HepG2 (cell line): ENCODE data around the gene ENDOG. TPM values are rescaled to one million over a fixed set of nuclear protein-coding genes. Genes with fewer than 3 reads are reported as not detected.

Source experiments
- CAMTA2 ChIP-seq: sonication (generic); formaldehyde crosslinking; IDR thresholded peaks from 2 replicates; pipeline ENCODE4 v1.4.0; 2020; ENCODE audit warnings: mild to moderate bottlenecking, missing genetic modification reagents, borderline replicate concordance
- ERF ChIP-seq: IDR thresholded peaks from 2 replicates; pipeline ENCODE4 v1.6.1; 2018; ENCODE audit warnings: missing biosample characterization, missing genetic modification reagents
- MYNN ChIP-seq: sonication (generic); formaldehyde crosslinking; IDR thresholded peaks from 2 replicates; pipeline ENCODE4 v1.4.0; 2020; ENCODE audit warnings: mild to moderate bottlenecking, low read depth, missing genetic modification reagents
- NCOR1 ChIP-seq: fragments of 200-600 bp; sonication (generic); IDR thresholded peaks from 2 replicates; pipeline ENCODE4 v1.7.0; 2017; ENCODE audit warnings: antibody characterized with exemption, low read length, borderline replicate concordance
- NKX3-1 ChIP-seq: sonication (generic); formaldehyde crosslinking; IDR thresholded peaks from 2 replicates; pipeline ENCODE4 v1.5.0; 2020; ENCODE audit warnings: missing genetic modification reagents
- NR2F2 ChIP-seq: IDR thresholded peaks from 2 replicates; pipeline ENCODE4 v1.6.1; 2012; ENCODE audit warnings: low read depth, inconsistent platforms, borderline replicate concordance
- PAX8 ChIP-seq: sonication (generic); formaldehyde crosslinking; IDR thresholded peaks from 2 replicates; pipeline ENCODE4 v1.8.0; 2022; ENCODE audit warnings: mild to moderate bottlenecking, missing genetic modification reagents, borderline replicate concordance
- PCBP2 ChIP-seq: fragments of 200-400 bp; formaldehyde crosslinking; optimal IDR thresholded peaks from 2 replicates; pipeline ENCODE3; 2018; ENCODE audit warnings: low read length, low read depth; ENCODE audit not compliant: poor library complexity, severe bottlenecking
- SOX13 ChIP-seq, 3 experiments: fragments of 450-650 bp in 1 of 3; sonication (generic) in 1 of 3; formaldehyde crosslinking in 1 of 3; IDR thresholded peaks in 2 of 3; conservative IDR thresholded peaks in 1 of 3; 2 replicates each; pipeline versions ENCODE4 v1.5.0 to v1.6.1; 2016 to 2020; ENCODE audit warnings: antibody characterized with exemption in 1 of 3, mild to moderate bottlenecking in 1 of 3, missing compliant biosample characterization in 1 of 3, missing genetic modification reagents in 1 of 3, moderate library complexity in 1 of 3
- U2AF2 ChIP-seq: fragments of 200-400 bp; formaldehyde crosslinking; IDR thresholded peaks from 2 replicates; pipeline ENCODE4 v1.6.1; 2017; ENCODE audit warnings: low read depth, mild to moderate bottlenecking, low read length
- ZNF121 ChIP-seq: sonication (generic); formaldehyde crosslinking; IDR thresholded peaks from 2 replicates; pipeline ENCODE4 v1.5.0; 2020; ENCODE audit warnings: mild to moderate bottlenecking, missing genetic modification reagents
- ZNF564 ChIP-seq: sonication (generic); formaldehyde crosslinking; IDR thresholded peaks from 2 replicates; pipeline ENCODE4 v1.8.1; 2023; ENCODE audit warnings: mild to moderate bottlenecking, missing genetic modification reagents
- ZSCAN25 ChIP-seq: sonication (generic); formaldehyde crosslinking; IDR thresholded peaks from 2 replicates; pipeline ENCODE4 v1.8.0; 2022; ENCODE audit warnings: mild to moderate bottlenecking, missing genetic modification reagents
- polyA plus RNA-seq, 8 experiments: library from polyadenylated mRNA; depleted of rRNA in 3 of 8; stranded (reverse) in 7 of 8; unstranded in 1 of 8; fragments of >200 nt; fragmentation: Illumina TruSeq in 4 of 8; extraction: Trizol in 4 of 8; gene quantifications; 2 replicates each; pipeline versions ENCODE4 v1.2.1 to v1.2.3, GENCODE V29; 2011 to 2016; ENCODE audit warnings: low read depth in 4 of 8, missing spikeins in 1 of 8, mixed read lengths in 1 of 8; ENCODE audit not compliant: insufficient read depth in 1 of 8
- total RNA-seq, 5 experiments: library from RNA; depleted of rRNA; stranded (reverse); fragments of >200 nt; fragmentation: Illumina TruSeq; extraction: Trizol; gene quantifications; 2 replicates each; pipeline ENCODE4 v1.2.3, GENCODE V29; 2016; ENCODE audit warnings: low read depth in 1 of 5
- TF ChIP-seq, protein P1 (sequence below): sonication (generic); formaldehyde crosslinking; IDR thresholded peaks from 2 replicates; pipeline ENCODE4 v1.5.1; 2020; ENCODE audit warnings: mild to moderate bottlenecking, missing genetic modification reagents, borderline replicate concordance
- TF ChIP-seq, protein P2 (sequence below): sonication (generic); formaldehyde crosslinking; conservative IDR thresholded peaks from 2 replicates; pipeline ENCODE4 v1.4.0; 2020; ENCODE audit warnings: missing genetic modification reagents
- TF ChIP-seq, protein P3 (sequence below): sonication (generic); formaldehyde crosslinking; IDR thresholded peaks from 2 replicates; pipeline ENCODE4 v1.5.0; 2020; ENCODE audit warnings: missing genetic modification reagents, mild to moderate bottlenecking, borderline replicate concordance
- TF ChIP-seq, protein P4 (sequence below): IDR thresholded peaks from 2 replicates; pipeline ENCODE4 v1.6.1; 2016; ENCODE audit warnings: missing compliant biosample characterization, missing genetic modification reagents, borderline replicate concordance
- TF ChIP-seq, protein P5 (sequence below): sonication (generic); formaldehyde crosslinking; IDR thresholded peaks from 2 replicates; pipeline ENCODE4 v1.4.0; 2020; ENCODE audit warnings: missing genetic modification reagents, borderline replicate concordance

Gene ENDOG
- total and polyA plus RNA-seq, 2 of the 13 experiments (the other 11 are each of a cell fraction or from before 2014, with no cell fraction given) = 26.3 to 28.8 TPM

DNA sequence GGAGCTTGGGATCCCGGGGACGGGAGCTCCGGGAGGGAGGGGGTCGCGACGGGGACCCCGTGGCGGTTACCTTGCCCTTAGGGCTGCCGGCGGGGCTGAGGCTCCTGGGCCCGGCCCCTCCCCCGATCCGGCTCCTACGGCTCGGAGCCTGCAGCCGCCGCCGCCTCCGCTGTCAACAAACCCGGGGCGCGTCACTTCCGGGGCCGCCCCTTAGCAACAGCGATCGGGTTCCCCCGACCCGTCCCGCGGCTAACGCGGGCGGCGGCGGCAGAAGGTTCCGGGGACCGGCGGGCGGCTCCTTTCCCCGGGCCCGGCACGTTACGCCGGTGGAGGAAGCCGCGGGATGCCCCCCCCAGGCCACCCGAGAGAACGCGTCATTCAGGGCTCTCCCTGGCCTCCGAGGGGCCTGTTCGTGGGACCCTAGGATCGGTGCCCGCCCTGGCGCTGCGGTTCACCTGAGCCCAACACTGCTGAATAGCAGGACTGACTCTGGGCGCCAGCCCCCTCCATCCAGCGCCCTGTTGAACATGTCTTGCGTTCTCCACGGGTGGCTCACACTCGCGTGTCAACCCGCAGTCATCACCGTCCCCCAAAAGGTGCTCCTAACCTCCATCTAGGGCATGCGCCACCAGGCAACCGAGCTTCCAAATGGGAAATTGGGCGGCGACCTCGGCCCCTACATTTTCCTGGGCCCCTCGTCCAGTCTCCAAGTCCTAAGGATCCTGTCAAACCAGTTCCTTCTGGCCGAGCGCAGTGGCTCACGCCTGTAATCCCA, 46.4 kb upstream of the ENDOG start, which contains the start of gene ZER1 (continued):
- TF ChIP-seq, protein P1, sequence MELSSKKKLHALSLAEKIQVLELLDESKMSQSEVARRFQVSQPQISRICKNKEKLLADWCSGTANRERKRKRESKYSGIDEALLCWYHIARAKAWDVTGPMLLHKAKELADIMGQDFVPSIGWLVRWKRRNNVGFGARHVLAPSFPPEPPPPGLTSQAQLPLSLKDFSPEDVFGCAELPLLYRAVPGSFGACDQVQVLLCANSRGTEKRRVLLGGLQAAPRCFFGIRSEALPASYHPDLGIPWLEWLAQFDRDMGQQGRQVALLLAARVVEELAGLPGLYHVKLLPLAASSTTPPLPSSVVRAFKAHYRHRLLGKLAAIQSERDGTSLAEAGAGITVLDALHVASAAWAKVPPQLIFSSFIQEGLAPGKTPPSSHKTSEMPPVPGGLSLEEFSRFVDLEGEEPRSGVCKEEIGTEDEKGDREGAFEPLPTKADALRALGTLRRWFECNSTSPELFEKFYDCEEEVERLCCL (CRISPR knock-in tag) = no peak
- TF ChIP-seq NR2F2 = no peak
- TF ChIP-seq ZSCAN25 (CRISPR knock-in tag) = peak; percentile 79
- TF ChIP-seq ERF (CRISPR knock-in tag) = peak; percentile 93
- no peak for TF ChIP-seq CAMTA2 (CRISPR knock-in tag)
- no peak for TF ChIP-seq U2AF2
- peak; percentile 65; the same call in 1 of the 2 replicates for TF ChIP-seq ZNF121 (CRISPR knock-in tag)
- no peak; the same call in 1 of the 2 replicates for TF ChIP-seq ZNF564
- TF ChIP-seq, protein P2, sequence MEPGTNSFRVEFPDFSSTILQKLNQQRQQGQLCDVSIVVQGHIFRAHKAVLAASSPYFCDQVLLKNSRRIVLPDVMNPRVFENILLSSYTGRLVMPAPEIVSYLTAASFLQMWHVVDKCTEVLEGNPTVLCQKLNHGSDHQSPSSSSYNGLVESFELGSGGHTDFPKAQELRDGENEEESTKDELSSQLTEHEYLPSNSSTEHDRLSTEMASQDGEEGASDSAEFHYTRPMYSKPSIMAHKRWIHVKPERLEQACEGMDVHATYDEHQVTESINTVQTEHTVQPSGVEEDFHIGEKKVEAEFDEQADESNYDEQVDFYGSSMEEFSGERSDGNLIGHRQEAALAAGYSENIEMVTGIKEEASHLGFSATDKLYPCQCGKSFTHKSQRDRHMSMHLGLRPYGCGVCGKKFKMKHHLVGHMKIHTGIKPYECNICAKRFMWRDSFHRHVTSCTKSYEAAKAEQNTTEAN (CRISPR knock-in tag) = no peak
- TF ChIP-seq NCOR1 = peak; percentile 34; the same call in 1 of the 2 replicates
- TF ChIP-seq, protein P3, sequence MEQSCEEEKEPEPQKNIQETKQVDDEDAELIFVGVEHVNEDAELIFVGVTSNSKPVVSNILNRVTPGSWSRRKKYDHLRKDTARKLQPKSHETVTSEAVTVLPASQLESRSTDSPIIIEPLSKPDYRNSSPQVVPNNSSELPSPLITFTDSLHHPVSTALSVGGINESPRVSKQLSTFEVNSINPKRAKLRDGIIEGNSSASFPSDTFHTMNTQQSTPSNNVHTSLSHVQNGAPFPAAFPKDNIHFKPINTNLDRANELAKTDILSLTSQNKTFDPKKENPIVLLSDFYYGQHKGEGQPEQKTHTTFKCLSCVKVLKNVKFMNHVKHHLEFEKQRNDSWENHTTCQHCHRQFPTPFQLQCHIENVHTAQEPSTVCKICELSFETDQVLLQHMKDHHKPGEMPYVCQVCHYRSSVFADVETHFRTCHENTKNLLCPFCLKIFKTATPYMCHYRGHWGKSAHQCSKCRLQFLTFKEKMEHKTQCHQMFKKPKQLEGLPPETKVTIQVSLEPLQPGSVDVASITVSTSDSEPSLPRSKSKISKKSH (CRISPR knock-in tag) = peak; percentile 84
- TF ChIP-seq PCBP2 = no peak
- TF ChIP-seq, protein P4, sequence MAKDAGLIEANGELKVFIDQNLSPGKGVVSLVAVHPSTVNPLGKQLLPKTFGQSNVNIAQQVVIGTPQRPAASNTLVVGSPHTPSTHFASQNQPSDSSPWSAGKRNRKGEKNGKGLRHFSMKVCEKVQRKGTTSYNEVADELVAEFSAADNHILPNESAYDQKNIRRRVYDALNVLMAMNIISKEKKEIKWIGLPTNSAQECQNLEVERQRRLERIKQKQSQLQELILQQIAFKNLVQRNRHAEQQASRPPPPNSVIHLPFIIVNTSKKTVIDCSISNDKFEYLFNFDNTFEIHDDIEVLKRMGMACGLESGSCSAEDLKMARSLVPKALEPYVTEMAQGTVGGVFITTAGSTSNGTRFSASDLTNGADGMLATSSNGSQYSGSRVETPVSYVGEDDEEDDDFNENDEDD = peak; percentile 57; the same call in 1 of the 2 replicates
- no peak for TF ChIP-seq PAX8 (CRISPR knock-in tag)
- TF ChIP-seq SOX13 (IDR thresholded peaks at IDR 0.05) = 0 out of 2 replicates have a peak, but pooled peaks have one; percentile 22
- TF ChIP-seq SOX13 (CRISPR knock-in tag; conservative IDR thresholded peaks at IDR 0.05 in 1 of 2, IDR thresholded peaks at IDR 0.05 in 1 of 2) = no peak
- no peak for TF ChIP-seq MYNN (CRISPR knock-in tag)
- TF ChIP-seq, protein P5, sequence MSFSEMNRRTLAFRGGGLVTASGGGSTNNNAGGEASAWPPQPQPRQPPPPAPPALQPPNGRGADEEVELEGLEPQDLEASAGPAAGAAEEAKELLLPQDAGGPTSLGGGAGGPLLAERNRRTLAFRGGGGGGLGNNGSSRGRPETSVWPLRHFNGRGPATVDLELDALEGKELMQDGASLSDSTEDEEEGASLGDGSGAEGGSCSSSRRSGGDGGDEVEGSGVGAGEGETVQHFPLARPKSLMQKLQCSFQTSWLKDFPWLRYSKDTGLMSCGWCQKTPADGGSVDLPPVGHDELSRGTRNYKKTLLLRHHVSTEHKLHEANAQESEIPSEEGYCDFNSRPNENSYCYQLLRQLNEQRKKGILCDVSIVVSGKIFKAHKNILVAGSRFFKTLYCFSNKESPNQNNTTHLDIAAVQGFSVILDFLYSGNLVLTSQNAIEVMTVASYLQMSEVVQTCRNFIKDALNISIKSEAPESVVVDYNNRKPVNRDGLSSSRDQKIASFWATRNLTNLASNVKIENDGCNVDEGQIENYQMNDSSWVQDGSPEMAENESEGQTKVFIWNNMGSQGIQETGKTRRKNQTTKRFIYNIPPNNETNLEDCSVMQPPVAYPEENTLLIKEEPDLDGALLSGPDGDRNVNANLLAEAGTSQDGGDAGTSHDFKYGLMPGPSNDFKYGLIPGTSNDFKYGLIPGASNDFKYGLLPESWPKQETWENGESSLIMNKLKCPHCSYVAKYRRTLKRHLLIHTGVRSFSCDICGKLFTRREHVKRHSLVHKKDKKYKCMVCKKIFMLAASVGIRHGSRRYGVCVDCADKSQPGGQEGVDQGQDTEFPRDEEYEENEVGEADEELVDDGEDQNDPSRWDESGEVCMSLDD (CRISPR knock-in tag) = no peak
- no peak for TF ChIP-seq NKX3-1 (CRISPR knock-in tag)
